Measurements from ENCODE around the gene SH2D3C.

GRCh38 chr9:127722055-127722745 lies 56.3 kb downstream of the SH2D3C start:
- TF ChIP-seq POLR2A (IDR thresholded peaks at IDR 0.05) (no peak), CTCF (IDR thresholded peaks at IDR 0.05 in 4 of 5, conservative IDR thresholded peaks at IDR 0.05 in 1 of 5) (no peak)

All from gastrocnemius medialis (tissue), 4 donors.